ENCODE measurements around the gene DUOXA1. TPM values are rescaled to one million over a fixed set of nuclear protein-coding genes. Genes with fewer than 3 reads are reported as not detected.

The DUOXA1 gene
- total and polyA plus RNA-seq, 2 of the 4 experiments (the other 2 are of a cell fraction), result 0.02 TPM; not detected in 1

DNA sequence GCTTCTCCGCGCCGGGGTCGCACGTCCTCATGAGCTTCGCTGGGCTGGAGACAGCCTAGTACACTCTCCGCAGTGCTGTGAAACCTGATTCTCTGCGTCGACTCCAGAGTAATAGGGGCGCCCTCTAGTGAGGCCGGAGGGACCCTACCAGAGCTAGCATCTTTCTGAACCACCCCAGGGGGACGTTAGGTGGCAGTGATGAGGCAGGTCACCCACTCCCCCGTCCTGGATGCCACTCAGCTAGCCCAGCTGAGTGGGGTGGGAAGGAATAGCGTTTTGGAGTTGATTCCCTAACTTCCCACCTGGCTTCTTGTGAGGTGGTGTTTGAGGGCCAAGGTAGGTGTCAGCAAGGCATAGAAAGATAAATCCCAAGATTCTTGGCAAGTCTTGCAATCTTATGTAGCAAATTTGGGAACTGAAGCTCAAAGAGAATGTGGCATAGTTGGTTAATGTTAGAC is 11.5 kb downstream of the DUOXA1 start:
- ChIA-PET POLR2A (ENCODE audit: unreplicated experiment) (no interaction called here), CTCF (interaction anchor here (0.5 to 1.6 kb wide), 26 partner anchors 9 to 238 kb away, joined by 3 to 16 read pairs (median 4); no protein-coding TSS in a partner anchor)
- Histone ChIP-seq H3K9me3 (ENCODE audit: control insufficient read depth, insufficient read depth, low read length) (no peaks in the 10 kb centered on the region), H3K36me3 (ENCODE audit: control insufficient read depth, insufficient read depth, low read length) (no peaks in the 10 kb centered on the region), H4K8ac (ENCODE audit: low read depth in 2 of 2, low read length in 2 of 2) (no peak overlapping the region), H2BK20ac (ENCODE audit: low read depth, low read length) (no peak overlapping the region), H3K4ac (ENCODE audit: low read depth, low read length) (no peak overlapping the region), H4K91ac (ENCODE audit: insufficient read depth, low read depth, low read length) (no peak overlapping the region), H3K56ac (ENCODE audit: extremely low read depth, insufficient read depth, low read length) (no peak overlapping the region), H2AK5ac (ENCODE audit: low read depth, low read length) (no peak overlapping the region), H3K14ac (replicated peaks; ENCODE audit: low read depth, low read length) (no peak overlapping the region), H3K4me1 (ENCODE audit: control insufficient read depth, insufficient read depth, low read length) (peaks cover 3% of the 10 kb centered on the region), H4K20me1 (ENCODE audit: insufficient read depth, low read length) (no peaks in the 10 kb centered on the region), H2BK120ac (ENCODE audit: low read depth, low read length) (no peak overlapping the region), H2BK15ac (ENCODE audit: low read depth, low read length) (no peak overlapping the region), H2AK9ac (replicated peaks; ENCODE audit: low read depth, low read length, poor library complexity) (peak overlapping the region; percentile 60), H3K4me2 (ENCODE audit: low read depth, low read length) (no peak overlapping the region; the same call in 1 of the 2 replicates), H4K5ac (ENCODE audit: low read depth, low read length) (no peak overlapping the region), H3K9ac (ENCODE audit: low read depth, low read length) (no peak overlapping the region), H3K27me3 (ENCODE audit: control insufficient read depth, insufficient read depth, low read length) (peaks cover 46% of the 10 kb centered on the region), H2BK5ac (ENCODE audit: low read depth, low read length, poor library complexity, severe bottlenecking) (no peak overlapping the region), H3K79me1 (ENCODE audit: low read depth in 1 of 2, low read length in 2 of 2) (no peaks in the 10 kb centered on the region), H2AFZ (replicated peaks; ENCODE audit: low read length, poor library complexity) (peak overlapping the region; percentile 86), H3K4me3 (ENCODE audit: insufficient read depth, low read depth, low read length) (no peak overlapping the region), H3K9me1 (ENCODE audit: insufficient read depth, low read length) (no peaks in the 10 kb centered on the region), H3K23ac (ENCODE audit: low read depth, low read length) (no peak overlapping the region), H3K27ac (ENCODE audit: insufficient read depth, low read length) (no peak overlapping the region), H3K18ac (ENCODE audit: low read depth, low read length) (no peak overlapping the region)
- in situ Hi-C loops (cut with MboI; ENCODE audit: low sequenced_read_pairs) (no loop called here), intact Hi-C loops (cut with micrococcal nuclease) (loop anchor here (1.0 to 5.0 kb wide), 5 partner anchors 59 to 266 kb away; partner anchors contain the start of gene SORD), dilution Hi-C loops (cut with HindIII; ENCODE audit: low sequenced_read_pairs, unreplicated experiment) (no loop called here)
- ATAC-seq (ENCODE audit: low read depth) (peak; percentile 97), DNase-seq (peak; percentile 88)
- no TSS peak for BruUV-seq (replicated peaks)
- 0% methylated on average over 9 of the region's 14 CpGs; no CpG with 5 or more reads in 1 of the 2 experiments for WGBS, 2 experiments (ENCODE audit: extremely low coverage in 2 of 2, insufficient read length in 1 of 2)
- TF ChIP-seq, protein P1, sequence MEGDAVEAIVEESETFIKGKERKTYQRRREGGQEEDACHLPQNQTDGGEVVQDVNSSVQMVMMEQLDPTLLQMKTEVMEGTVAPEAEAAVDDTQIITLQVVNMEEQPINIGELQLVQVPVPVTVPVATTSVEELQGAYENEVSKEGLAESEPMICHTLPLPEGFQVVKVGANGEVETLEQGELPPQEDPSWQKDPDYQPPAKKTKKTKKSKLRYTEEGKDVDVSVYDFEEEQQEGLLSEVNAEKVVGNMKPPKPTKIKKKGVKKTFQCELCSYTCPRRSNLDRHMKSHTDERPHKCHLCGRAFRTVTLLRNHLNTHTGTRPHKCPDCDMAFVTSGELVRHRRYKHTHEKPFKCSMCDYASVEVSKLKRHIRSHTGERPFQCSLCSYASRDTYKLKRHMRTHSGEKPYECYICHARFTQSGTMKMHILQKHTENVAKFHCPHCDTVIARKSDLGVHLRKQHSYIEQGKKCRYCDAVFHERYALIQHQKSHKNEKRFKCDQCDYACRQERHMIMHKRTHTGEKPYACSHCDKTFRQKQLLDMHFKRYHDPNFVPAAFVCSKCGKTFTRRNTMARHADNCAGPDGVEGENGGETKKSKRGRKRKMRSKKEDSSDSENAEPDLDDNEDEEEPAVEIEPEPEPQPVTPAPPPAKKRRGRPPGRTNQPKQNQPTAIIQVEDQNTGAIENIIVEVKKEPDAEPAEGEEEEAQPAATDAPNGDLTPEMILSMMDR (conservative IDR thresholded peaks at IDR 0.05; ENCODE audit: low read depth, low read length), result peak; percentile 100
- TF ChIP-seq RFX5 (IDR thresholded peaks at IDR 0.05; ENCODE audit: low read depth, low read length) (no peak), RAD21 (IDR thresholded peaks at IDR 0.05; ENCODE audit: low read length) (peak; percentile 79), SMC3 (IDR thresholded peaks at IDR 0.05; ENCODE audit: low read depth, low read length) (peak; percentile 79), MAZ (IDR thresholded peaks at IDR 0.05; ENCODE audit: borderline replicate concordance, low read depth, low read length) (peak; percentile 47; the same call in 1 of the 2 replicates)

All from IMR-90 (cell line).